ENCODE data around the gene LZIC. TPM values are rescaled to one million over a fixed set of nuclear protein-coding genes. Genes with fewer than 3 reads are reported as not detected.

The LZIC gene
- total and polyA plus RNA-seq, 9 of the 15 experiments (the other 6 are each of a cell fraction or from before 2014, with no cell fraction given) = 32.9 to 109 (median 61.7) TPM

- TF ChIP-seq C11orf30 (IDR thresholded peaks at IDR 0.05; ENCODE audit: low read depth) (peak; percentile 100), NCOA1 (IDR thresholded peaks at IDR 0.05; ENCODE audit: low read depth) (peak; percentile 99), TEAD1 (CRISPR knock-in tag; IDR thresholded peaks at IDR 0.05) (peak in 1 of 2 experiments; percentile 82; a peak in 1 of 4 replicates), SETDB1 (IDR thresholded peaks at IDR 0.05; ENCODE audit: low read length) (no peak), ZNF354B (CRISPR knock-in tag; IDR thresholded peaks at IDR 0.05) (no peak), MTA2 (IDR thresholded peaks at IDR 0.05; ENCODE audit: low read depth) (no peak), ZFP91 (CRISPR knock-in tag; IDR thresholded peaks at IDR 0.05) (no peak; the same call in 1 of the 2 replicates), HMGN3 (IDR thresholded peaks at IDR 0.05; ENCODE audit: borderline replicate concordance, extremely low read depth, insufficient read length, low read depth, low read length) (peak; percentile 96), HCFC1 (IDR thresholded peaks at IDR 0.05; ENCODE audit: low read depth, low read length) (peak; percentile 91), CHD4 (IDR thresholded peaks at IDR 0.05; ENCODE audit: insufficient read depth, insufficient replicate concordance, low read depth, low read length, poor library complexity, severe bottlenecking) (no peak), CBX2 (IDR thresholded peaks at IDR 0.05; ENCODE audit: insufficient read depth, low read length, poor library complexity, severe bottlenecking) (no peak), STAT6 (CRISPR knock-in tag; IDR thresholded peaks at IDR 0.05) (no peak), ZNF143 (CRISPR knock-in tag; IDR thresholded peaks at IDR 0.05) (no peak), SIX5 (IDR thresholded peaks at IDR 0.05; ENCODE audit: borderline replicate concordance in 1 of 2, insufficient read depth in 1 of 2, low read depth in 1 of 2, low read length in 2 of 2) (peak; percentile 66 to 78; a peak in 3 of 4 replicates), ZNF3 (CRISPR knock-in tag; IDR thresholded peaks at IDR 0.05) (no peak), HLTF (IDR thresholded peaks at IDR 0.05) (0 out of 2 replicates have a peak, but pooled peaks have one; percentile 37), SNIP1 (IDR thresholded peaks at IDR 0.05; ENCODE audit: low read depth) (no peak), MTA3 (IDR thresholded peaks at IDR 0.05; ENCODE audit: borderline replicate concordance) (peak; percentile 90), HNRNPUL1 (IDR thresholded peaks at IDR 0.05; ENCODE audit: low read length) (no peak), ZNF184 (CRISPR knock-in tag; IDR thresholded peaks at IDR 0.05) (no peak), ZNF766 (CRISPR knock-in tag; conservative IDR thresholded peaks at IDR 0.05) (peak; percentile 83), ZNF511 (CRISPR knock-in tag; IDR thresholded peaks at IDR 0.05) (peak; percentile 82), ZNF785 (CRISPR knock-in tag; IDR thresholded peaks at IDR 0.05) (no peak)
Observed at GRCh38 chr1:9942939-9943788, at the start of gene LZIC, which contains the start of gene NMNAT1 (continued).

All from K562 (cell line).